Neuronal stem cell (in vitro differentiated cells): Measurements from ENCODE around the gene SERTAD3.
"Not testable (repeated sequence)": the region's sequence is repeated elsewhere in the genome, so short reads cannot be mapped to it uniquely, and the experiment has no call there.

ENCODE experiments used
- DNase-seq: peaks from one replicate; pipeline ENCODE4 v3.0.0-alpha.2; 2013; ENCODE audit warnings: low spot score
- H2AFZ ChIP-seq: one replicate; pipeline ENCODE4 v1.6.1; 2013; ENCODE audit warnings: mild to moderate bottlenecking, low read length, inconsistent platforms
- H2AK5ac ChIP-seq: 2 replicates; pipeline ENCODE4 v1.6.1; 2013; ENCODE audit warnings: low read depth, mild to moderate bottlenecking, inconsistent platforms, low read length, moderate library complexity, mixed read lengths
- H2BK120ac ChIP-seq: 2 replicates; pipeline ENCODE4 v1.6.1; 2013; ENCODE audit warnings: low read depth, mild to moderate bottlenecking, inconsistent platforms, low read length, moderate library complexity, mixed read lengths
- H2BK12ac ChIP-seq: one replicate; pipeline ENCODE4 v1.6.1; 2013; ENCODE audit warnings: low read length, inconsistent platforms
- H2BK15ac ChIP-seq: 2 replicates; pipeline ENCODE4 v1.6.1; 2013; ENCODE audit warnings: mild to moderate bottlenecking, low read length, inconsistent platforms, mixed read lengths
- H2BK5ac ChIP-seq: one replicate; pipeline ENCODE4 v1.6.1; 2013; ENCODE audit warnings: inconsistent platforms, mild to moderate bottlenecking, low read length, moderate library complexity
- H3K14ac ChIP-seq: one replicate; pipeline ENCODE4 v1.6.1; 2013; ENCODE audit warnings: low read length, inconsistent platforms
- H3K18ac ChIP-seq: 2 replicates; pipeline ENCODE4 v1.6.1; 2013; ENCODE audit warnings: low read length, inconsistent platforms
- H3K23ac ChIP-seq: 2 replicates; pipeline ENCODE4 v1.6.1; 2013; ENCODE audit warnings: low read depth, mild to moderate bottlenecking, mixed read lengths, low read length, inconsistent platforms; ENCODE audit not compliant: poor library complexity
- H3K27ac ChIP-seq: replicated peaks from 3 replicates; pipeline ENCODE4 v1.5.1; 2013; ENCODE audit warnings: low read length, inconsistent platforms
- H3K27me3 ChIP-seq, 3 experiments: 2 replicates each; pipeline ENCODE4 v1.6.1; 2013; ENCODE audit warnings: low read length in 3 of 3, mild to moderate bottlenecking in 2 of 3, inconsistent platforms in 1 of 3, low read depth in 1 of 3, mixed read lengths in 1 of 3, moderate library complexity in 1 of 3; ENCODE audit not compliant: control insufficient read depth in 3 of 3, insufficient read depth in 3 of 3
- H3K36me3 ChIP-seq, 2 donors: replicated peaks in 1 of 2; 2 replicates each; pipeline ENCODE4 v1.6.1; 2013; ENCODE audit warnings: low read length in 2 of 2; ENCODE audit not compliant: control insufficient read depth in 2 of 2, insufficient read depth in 2 of 2
- H3K4ac ChIP-seq: 2 replicates; pipeline ENCODE4 v1.6.1; 2013; ENCODE audit warnings: inconsistent platforms, mild to moderate bottlenecking, low read length, moderate library complexity
- H3K4me1 ChIP-seq, 2 donors: 1 replicate in 1 of 2; 2 replicates in 1 of 2; pipeline ENCODE4 v1.6.1; 2013; ENCODE audit warnings: low read length in 2 of 2, low read depth in 1 of 2; ENCODE audit not compliant: control insufficient read depth in 2 of 2, insufficient read depth in 1 of 2
- H3K4me2 ChIP-seq: one replicate; pipeline ENCODE4 v1.6.1; 2013; ENCODE audit warnings: mild to moderate bottlenecking, low read length, inconsistent platforms; ENCODE audit not compliant: insufficient read depth, poor library complexity, severe bottlenecking
- H3K4me3 ChIP-seq, 2 donors: 2 replicates each; pipeline ENCODE4 v1.5.1; 2013; ENCODE audit warnings: low read length in 2 of 2, mild to moderate bottlenecking in 2 of 2, inconsistent platforms in 1 of 2, moderate library complexity in 1 of 2
- H3K79me1 ChIP-seq: one replicate; pipeline ENCODE4 v1.6.1; 2013; ENCODE audit warnings: low read depth, mild to moderate bottlenecking, inconsistent platforms, low read length, moderate library complexity
- H3K9ac ChIP-seq: one replicate; pipeline ENCODE4 v1.6.1; 2013; ENCODE audit warnings: mild to moderate bottlenecking, low read depth, low read length, inconsistent platforms; ENCODE audit not compliant: poor library complexity
- H3K9me3 ChIP-seq, 2 donors: replicated peaks in 1 of 2; 2 replicates each; pipeline versions ENCODE3 to v1.6.1; 2013; ENCODE audit warnings: low read length in 2 of 2, mild to moderate bottlenecking in 2 of 2, inconsistent platforms in 1 of 2, low read depth in 1 of 2, mixed read lengths in 1 of 2, moderate library complexity in 1 of 2; ENCODE audit not compliant: control insufficient read depth in 2 of 2, insufficient read depth in 1 of 2
- H4K8ac ChIP-seq: one replicate; pipeline ENCODE4 v1.6.1; 2013; ENCODE audit warnings: low read depth, mild to moderate bottlenecking, inconsistent platforms, low read length, moderate library complexity
- H4K91ac ChIP-seq: one replicate; pipeline ENCODE4 v1.6.1; 2013; ENCODE audit warnings: low read length, low read depth, mild to moderate bottlenecking, inconsistent platforms; ENCODE audit not compliant: poor library complexity
- WGBS, 2 donors: extraction: QIAGEN DNeasy Blood & Tissue Kit; methylation state at CpG; one replicate each; pipeline ENCODE4 v1.1.7; 2013; ENCODE audit warnings: missing lambda C conversion rate in 2 of 2, mixed read lengths in 1 of 2; ENCODE audit not compliant: insufficient read length in 2 of 2, insufficient replicate concordance in 1 of 2; ENCODE audit errors: extremely low coverage in 2 of 2; 5-methylcytosine and 5-hydroxymethylcytosine counted together

Gene SERTAD3

GRCh38 chr19:40463587-40464037 is 19.5 kb upstream of the SERTAD3 start:
- not testable (repeated sequence) for H3K4me2 ChIP-seq, H3K9me3 ChIP-seq, DNase-seq, H2AFZ ChIP-seq, H2AK5ac ChIP-seq, H3K36me3 ChIP-seq, H2BK5ac ChIP-seq, H3K4me3 ChIP-seq, H3K27ac ChIP-seq, H3K9ac ChIP-seq, H3K18ac ChIP-seq, H3K23ac ChIP-seq, H3K4ac ChIP-seq, H4K91ac ChIP-seq, H2BK12ac ChIP-seq, H2BK15ac ChIP-seq, H3K14ac ChIP-seq, H2BK120ac ChIP-seq, H4K8ac ChIP-seq, H3K79me1 ChIP-seq
- no CpG with 5 or more reads among the region's 12 CpGs for WGBS, 2 donors
- Histone ChIP-seq H3K4me1 (peaks cover 13 to 15% of the 10 kb centered on the region in 2 donors), H3K27me3 (peaks cover 14 to 30% (median 24%) of the 10 kb centered on the region in 3 experiments)

GRCh38 chr19:40461669-40462221 is 17.6 kb upstream of the SERTAD3 start:
- Histone ChIP-seq H3K23ac (no peak overlapping the region), H3K14ac (no peak overlapping the region), H2BK12ac (no peak overlapping the region), H3K9ac (no peak overlapping the region), H3K27me3 (peaks cover 5 to 14% (median 8%) of the 10 kb centered on the region in 3 experiments), H3K4ac (no peak overlapping the region), H3K4me2 (no peak overlapping the region), H3K27ac (no peak overlapping the region), H2BK15ac (no peak overlapping the region), H3K9me3 (peaks cover 0 to 7% of the 10 kb centered on the region in 2 donors), H3K18ac (no peak overlapping the region), H3K79me1 (no peaks in the 10 kb centered on the region), H2AFZ (no peak overlapping the region), H2BK120ac (no peak overlapping the region), H3K4me3 (no peak overlapping the region), H2AK5ac (no peak overlapping the region), H4K91ac (no peak overlapping the region), H3K36me3 (no peaks in the 10 kb centered on the region), H4K8ac (no peak overlapping the region), H2BK5ac (no peak overlapping the region), H3K4me1 (peaks cover 13 to 15% of the 10 kb centered on the region in 2 donors)
- WGBS, 2 donors, result no CpG with 5 or more reads among the region's 7 CpGs
- DNase-seq, result no peak

- Histone ChIP-seq H2BK15ac (no peak overlapping the region), H3K4me1 (peaks cover 3 to 7% of the 10 kb centered on the region in 2 donors), H3K9ac (no peak overlapping the region), H2BK120ac (no peak overlapping the region), H3K79me1 (no peaks in the 10 kb centered on the region), H3K4me3 (no peak overlapping the region), H3K4me2 (no peak overlapping the region), H4K91ac (no peak overlapping the region), H3K27ac (no peak overlapping the region), H3K18ac (no peak overlapping the region), H4K8ac (no peak overlapping the region), H2AFZ (no peak overlapping the region), H2BK5ac (no peak overlapping the region), H3K14ac (no peak overlapping the region), H3K27me3 (peaks cover 0 to 6% (median 0%) of the 10 kb centered on the region in 3 experiments), H3K36me3 (no peaks in the 10 kb centered on the region), H3K23ac (no peak overlapping the region), H3K9me3 (no peaks in the 10 kb centered on the region), H2BK12ac (no peak overlapping the region), H2AK5ac (no peak overlapping the region), H3K4ac (no peak overlapping the region)
- no peak for DNase-seq
- no CpG with 5 or more reads among the region's 3 CpGs for WGBS, 2 donors
Measured at GRCh38 chr19:40460185-40460584, 16.1 kb upstream of the SERTAD3 start.

- no peaks in the 10 kb centered on the region for H3K27me3 ChIP-seq
- no peak overlapping the region for H2BK5ac ChIP-seq
- no peaks in the 10 kb centered on the region for H3K79me1 ChIP-seq
- no peaks in the 10 kb centered on the region for H3K36me3 ChIP-seq
- H3K9me3 ChIP-seq, result no peaks in the 10 kb centered on the region
- no peak overlapping the region for H2AK5ac ChIP-seq
- no peak overlapping the region for H3K4ac ChIP-seq
- peak overlapping the region; percentile 65 for H3K23ac ChIP-seq
- WGBS, 2 donors, result no CpG with 5 or more reads among the region's 3 CpGs
- H3K18ac ChIP-seq, result peak overlapping the region; percentile 57
- no peak overlapping the region for H2BK120ac ChIP-seq
- no peak overlapping the region for H3K4me2 ChIP-seq
- H3K4me1 ChIP-seq, result no peaks in the 10 kb centered on the region
- no peak overlapping the region for H4K91ac ChIP-seq
- DNase-seq, result no peak
- H2BK15ac ChIP-seq, result no peak overlapping the region
- no peak overlapping the region for H3K4me3 ChIP-seq
- no peak overlapping the region for H3K27ac ChIP-seq
- no peak overlapping the region for H2AFZ ChIP-seq
- no peak overlapping the region for H3K9ac ChIP-seq
- no peak overlapping the region for H4K8ac ChIP-seq
- H3K14ac ChIP-seq, result no peak overlapping the region
- no peak overlapping the region for H2BK12ac ChIP-seq
Measured at GRCh38 chr19:40458597-40458974, 14.5 kb upstream of the SERTAD3 start.
